ENCODE results near the gene TMEM109. TPM values are rescaled to one million over a fixed set of nuclear protein-coding genes. Genes with fewer than 3 reads are reported as not detected.

Gene TMEM109
- total RNA-seq, 1 experiment from 2014 or later: 26.8 TPM

- H3K9me3 Mint-ChIP-seq: no peaks in the 10 kb centered on the region
- no peak overlapping the region for H3K27ac Mint-ChIP-seq
- peaks cover 49% of the 10 kb centered on the region for H3K4me1 Mint-ChIP-seq
- DNase-seq (ENCODE audit: low spot score) (no peak), ATAC-seq (no peak)
- peaks cover 7% of the 10 kb centered on the region for H3K36me3 Mint-ChIP-seq
- peaks cover 7% of the 10 kb centered on the region for H3K27me3 Mint-ChIP-seq (ENCODE audit: low read depth)
- TF ChIP-seq ETV6 (CRISPR knock-in tag; IDR thresholded peaks at IDR 0.05) (no peak), FOXJ3 (CRISPR knock-in tag; IDR thresholded peaks at IDR 0.05; ENCODE audit: borderline replicate concordance) (no peak), PRRX2 (CRISPR knock-in tag; IDR thresholded peaks at IDR 0.05) (no peak), NFE2L1 (CRISPR knock-in tag; IDR thresholded peaks at IDR 0.05) (no peak), ZNF532 (CRISPR knock-in tag; IDR thresholded peaks at IDR 0.05; ENCODE audit: borderline replicate concordance) (no peak), GABPB1 (CRISPR knock-in tag; IDR thresholded peaks at IDR 0.05) (no peak), GTF2I (CRISPR knock-in tag; conservative IDR thresholded peaks at IDR 0.05) (no peak), NFYB (CRISPR knock-in tag; conservative IDR thresholded peaks at IDR 0.05; ENCODE audit: low read depth) (no peak), TP53 (CRISPR knock-in tag; IDR thresholded peaks at IDR 0.05) (no peak)
- H3K4me3 Mint-ChIP-seq: peak overlapping the region; percentile 4; the same call in 1 of the 2 replicates
- CTCF ChIA-PET: interaction anchor here (1.7 to 4.2 kb wide), 2 partner anchors 29 to 141 kb away, joined by 5 to 13 read pairs; no protein-coding TSS in a partner anchor
- POLR2A ChIA-PET: interaction anchor here (0.5 kb wide), 1 partner anchor 38 kb away, joined by 5 read pairs; no protein-coding TSS in a partner anchor
Measured at GRCh38 chr11:60916669-60917206, 2.8 kb downstream of the TMEM109 start.

- ChIA-PET POLR2A (interaction anchor here (0.5 kb wide), 1 partner anchor 38 kb away, joined by 5 read pairs; no protein-coding TSS in a partner anchor), CTCF (no interaction called here)
- DNase-seq (ENCODE audit: low spot score) (no peak), ATAC-seq (no peak)
- Mint-ChIP-seq H3K36me3 (peaks cover 8% of the 10 kb centered on the region), H3K27ac (no peak overlapping the region), H3K4me1 (peaks cover 45% of the 10 kb centered on the region), H3K27me3 (ENCODE audit: low read depth) (peaks cover 2% of the 10 kb centered on the region), H3K9me3 (no peaks in the 10 kb centered on the region), H3K4me3 (no peak overlapping the region)
- TF ChIP-seq AR (CRISPR knock-in tag; IDR thresholded peaks at IDR 0.05): no peak
- TF ChIP-seq TEAD4 (CRISPR knock-in tag; IDR thresholded peaks at IDR 0.05): no peak
- no peak for TF ChIP-seq KAT7 (CRISPR knock-in tag; IDR thresholded peaks at IDR 0.05; ENCODE audit: borderline replicate concordance)
- TF ChIP-seq FOXP4 (CRISPR knock-in tag; IDR thresholded peaks at IDR 0.05): no peak
- no peak for TF ChIP-seq TP53 (CRISPR knock-in tag; IDR thresholded peaks at IDR 0.05)
- no peak for TF ChIP-seq TCF7 (CRISPR knock-in tag; IDR thresholded peaks at IDR 0.05; ENCODE audit: low read depth)
- TF ChIP-seq MYBL2 (CRISPR knock-in tag; IDR thresholded peaks at IDR 0.05): no peak
- TF ChIP-seq CBFB (CRISPR knock-in tag; IDR thresholded peaks at IDR 0.05; ENCODE audit: low read depth): no peak
- no peak for TF ChIP-seq OVOL2 (CRISPR knock-in tag; IDR thresholded peaks at IDR 0.05; ENCODE audit: borderline replicate concordance)
- TF ChIP-seq JAZF1 (CRISPR knock-in tag; IDR thresholded peaks at IDR 0.05): no peak
Measured at GRCh38 chr11:60917267-60917666, 3.3 kb downstream of the TMEM109 start.
